ENCODE data around the gene UCK2. TPM values are rescaled to one million over a fixed set of nuclear protein-coding genes. Genes with fewer than 3 reads are reported as not detected.

UCK2 gene
- total and polyA plus RNA-seq, 10 of the 15 experiments (the other 5 are each of a cell fraction or from before 2014, with no cell fraction given) = 55.3 to 106 (median 84.9) TPM

GRCh38 chr1:165895451-165895871 lies 68.0 kb downstream of the UCK2 start:
- no peak for DNase-seq (ENCODE audit: low read depth, low spot score)
- Histone ChIP-seq H3K4me3 (no peak overlapping the region), H4K20me1 (ENCODE audit: control insufficient read depth, insufficient read depth) (no peaks in the 10 kb centered on the region), H3K9ac (ENCODE audit: control insufficient read depth, insufficient read depth, low read length) (no peak overlapping the region), H3K79me2 (ENCODE audit: control insufficient read depth, insufficient read depth, low read length) (peaks cover 1% of the 10 kb centered on the region; the same call in 1 of the 2 replicates), H3K36me3 (ENCODE audit: control insufficient read depth in 2 of 2, insufficient read depth in 2 of 2, low read length in 1 of 2) (peaks cover 15 to 35% of the 10 kb centered on the region in 2 experiments), H2AFZ (ENCODE audit: control insufficient read depth, low read depth, low read length) (no peak overlapping the region), H3K9me3 (replicated peaks; ENCODE audit: control insufficient read depth, insufficient read depth, low read length) (no peaks in the 10 kb centered on the region), H3K27ac (ENCODE audit: control insufficient read depth, insufficient read depth) (no peak overlapping the region), H3K4me2 (ENCODE audit: control insufficient read depth, insufficient read depth) (no peak overlapping the region), H3K27me3 (replicated peaks in 1 of 2; ENCODE audit: control insufficient read depth in 2 of 2, insufficient read depth in 2 of 2, low read length in 1 of 2) (no peaks in the 10 kb centered on the region), H3K4me1 (ENCODE audit: control insufficient read depth, insufficient read depth, low read length) (no peaks in the 10 kb centered on the region)
- no TSS peak for BruUV-seq (replicated peaks)
- in situ Hi-C loops (cut with MboI) (no loop called here), intact Hi-C loops (cut with micrococcal nuclease; ENCODE audit: unreplicated experiment) (no loop called here)
- POLR2A ChIA-PET = no interaction called here
- FAIRE-seq = no peak
- WGBS (ENCODE audit: insufficient coverage, insufficient replicate concordance, low lambda C conversion rate, missing lambda C conversion rate) = 96% methylated on average over 5 of the region's 5 CpGs
- SMC1A ChIA-PET (ENCODE audit: uncharacterized antibody, unreplicated experiment) = interaction anchor here (1.5 to 3.3 kb wide), 2 partner anchors 12 to 66 kb away, joined by 6 to 12 read pairs; no protein-coding TSS in a partner anchor
- RAD21 ChIA-PET (ENCODE audit: unreplicated experiment) = no interaction called here
- CTCF ChIA-PET = no interaction called here
- ATAC-seq = no peak
- TF ChIP-seq HDAC2 (IDR thresholded peaks at IDR 0.05) = no peak
- no peak for TF ChIP-seq CTCF (IDR thresholded peaks at IDR 0.05 in 2 of 3, conservative IDR thresholded peaks at IDR 0.05 in 1 of 3; ENCODE audit: control insufficient read depth in 2 of 3, extremely low read depth in 1 of 3, insufficient read depth in 1 of 3, low read depth in 3 of 3, low read length in 3 of 3)
- TF ChIP-seq ELK1 (IDR thresholded peaks at IDR 0.05; ENCODE audit: low read depth, low read length) = no peak
- TF ChIP-seq BMI1 (IDR thresholded peaks at IDR 0.05; ENCODE audit: borderline replicate concordance) = no peak
- TF ChIP-seq KAT2A (conservative IDR thresholded peaks at IDR 0.05; ENCODE audit: control insufficient read depth, low read depth, low read length) = no peak
- TF ChIP-seq RB1 (IDR thresholded peaks at IDR 0.05; ENCODE audit: borderline replicate concordance) = no peak
- no peak for TF ChIP-seq SREBF1 (IDR thresholded peaks at IDR 0.05; ENCODE audit: low read length)
- no peak for TF ChIP-seq ZBTB33 (IDR thresholded peaks at IDR 0.05)
